ENCODE results near the gene CUX1.
"Not testable (repeated sequence)": the region's sequence is repeated elsewhere in the genome, so short reads cannot be mapped to it uniquely, and the experiment has no call there.

CUX1 gene

GRCh38 chr7:102182016-102182415, 364.6 kb downstream of the CUX1 start:
- DNase-seq (ENCODE audit: low read depth in 2 of 2) = no peak

- not testable (repeated sequence) for DNase-seq (ENCODE audit: low read depth in 2 of 2)
Measured at GRCh38 chr7:102183848-102184247, 366.4 kb downstream of the CUX1 start.

- no peak for DNase-seq (ENCODE audit: low read depth in 2 of 2)
Measured at GRCh38 chr7:102184303-102184702, 366.9 kb downstream of the CUX1 start.

- no peak for DNase-seq (ENCODE audit: low read depth in 2 of 2)
Measured at GRCh38 chr7:102185796-102186195, 368.4 kb downstream of the CUX1 start.

- DNase-seq (ENCODE audit: low read depth in 2 of 2) = no peak
Measured at GRCh38 chr7:102186306-102186705, 368.9 kb downstream of the CUX1 start.

GRCh38 chr7:102188746-102189145, 371.3 kb downstream of the CUX1 start:
- DNase-seq (ENCODE audit: low read depth in 2 of 2) = no peak

GRCh38 chr7:102189756-102190155, 372.3 kb downstream of the CUX1 start:
- DNase-seq (ENCODE audit: low read depth in 2 of 2) = no peak

- no peak for DNase-seq (ENCODE audit: low read depth in 2 of 2)
Measured at GRCh38 chr7:102190776-102191350, 373.4 kb downstream of the CUX1 start.

GRCh38 chr7:102191556-102192379, 374.3 kb downstream of the CUX1 start:
- no peak for DNase-seq (ENCODE audit: low read depth in 2 of 2)

GRCh38 chr7:102192790-102193189, 375.4 kb downstream of the CUX1 start:
- DNase-seq (ENCODE audit: low read depth in 2 of 2) = no peak

- DNase-seq (ENCODE audit: low read depth in 2 of 2) = no peak
Measured at GRCh38 chr7:102193806-102194205, 376.4 kb downstream of the CUX1 start.

- DNase-seq (ENCODE audit: low read depth in 2 of 2) = no peak
Measured at GRCh38 chr7:102195361-102195760, 377.9 kb downstream of the CUX1 start.

- no peak for DNase-seq (ENCODE audit: low read depth in 2 of 2)
Measured at GRCh38 chr7:102196028-102196427, 378.6 kb downstream of the CUX1 start.

- DNase-seq (ENCODE audit: low read depth in 2 of 2) = no peak
Measured at GRCh38 chr7:102197161-102197560, 379.7 kb downstream of the CUX1 start.

- no peak for DNase-seq (ENCODE audit: low read depth in 2 of 2)
Measured at GRCh38 chr7:102197599-102197998, 380.2 kb downstream of the CUX1 start.

- no peak for DNase-seq (ENCODE audit: low read depth in 2 of 2)
Measured at GRCh38 chr7:102198417-102198956, 381.1 kb downstream of the CUX1 start.

- DNase-seq (ENCODE audit: low read depth in 2 of 2) = no peak
Measured at GRCh38 chr7:102201576-102201975, 384.1 kb downstream of the CUX1 start.

GRCh38 chr7:102202556-102202955, 385.1 kb downstream of the CUX1 start:
- DNase-seq (ENCODE audit: low read depth in 2 of 2) = no peak

GRCh38 chr7:102203218-102203617, 385.8 kb downstream of the CUX1 start:
- no peak for DNase-seq (ENCODE audit: low read depth in 2 of 2)

- DNase-seq (ENCODE audit: low read depth in 2 of 2) = no peak
Measured at GRCh38 chr7:102204212-102204611, 386.8 kb downstream of the CUX1 start.

- no peak for DNase-seq (ENCODE audit: low read depth in 2 of 2)
Measured at GRCh38 chr7:102205915-102206314, 388.5 kb downstream of the CUX1 start.

GRCh38 chr7:102208826-102209225, 391.4 kb downstream of the CUX1 start:
- no peak for DNase-seq (ENCODE audit: low read depth in 2 of 2)

GRCh38 chr7:102210787-102211186, 393.4 kb downstream of the CUX1 start:
- no peak for DNase-seq (ENCODE audit: low read depth in 2 of 2)

All from stimulated activated CD4-positive, alpha-beta T cell treated with anti-CD3 and anti-CD28 coated beads, Interleukin-12 subunit alpha, Interleukin-12 subunit beta, amount 100 ng/mL, for 24 hours (primary cell).